Activated naive CD8-positive, alpha-beta T cell treated with anti-CD3 and anti-CD28 coated beads for 36 hours (primary cell): Measurements from ENCODE around the gene HMGCL. TPM values are rescaled to one million over a fixed set of nuclear protein-coding genes. Genes with fewer than 3 reads are reported as not detected.
"Not testable (repeated sequence)": the region's sequence is repeated elsewhere in the genome, so short reads cannot be mapped to it uniquely, and the experiment has no call there.

Experiments used
- DNase-seq: peaks from one replicate; pipeline ENCODE4 v3.0.0; 2021
- H3K27ac Mint-ChIP-seq: one replicate; pipeline ENCODE4 v1.8.0; 2022; ENCODE audit warnings: mild to moderate bottlenecking, moderate library complexity, mixed read lengths
- H3K27me3 Mint-ChIP-seq: one replicate; pipeline ENCODE4 v1.8.0; 2022; ENCODE audit warnings: mild to moderate bottlenecking, mixed read lengths
- H3K36me3 Mint-ChIP-seq: one replicate; pipeline ENCODE4 v1.8.0; 2021; ENCODE audit warnings: mild to moderate bottlenecking, mixed read lengths
- H3K4me1 Mint-ChIP-seq: one replicate; pipeline ENCODE4 v1.8.0; 2021; ENCODE audit warnings: mixed read lengths
- H3K4me3 Mint-ChIP-seq: one replicate; pipeline ENCODE4 v1.8.0; 2022; ENCODE audit warnings: mild to moderate bottlenecking, moderate library complexity, mixed read lengths
- H3K9me3 Mint-ChIP-seq: one replicate; pipeline ENCODE4 v1.8.0; 2022; ENCODE audit warnings: mixed read lengths
- total RNA-seq, 2 experiments: library from RNA; stranded (reverse); gene quantifications; one replicate each; pipeline ENCODE4 v1.2.3, GENCODE V29; 2021

The HMGCL gene
- total RNA-seq, 2 experiments from 2014 or later, result 29.2 to 30.3 TPM

DNA sequence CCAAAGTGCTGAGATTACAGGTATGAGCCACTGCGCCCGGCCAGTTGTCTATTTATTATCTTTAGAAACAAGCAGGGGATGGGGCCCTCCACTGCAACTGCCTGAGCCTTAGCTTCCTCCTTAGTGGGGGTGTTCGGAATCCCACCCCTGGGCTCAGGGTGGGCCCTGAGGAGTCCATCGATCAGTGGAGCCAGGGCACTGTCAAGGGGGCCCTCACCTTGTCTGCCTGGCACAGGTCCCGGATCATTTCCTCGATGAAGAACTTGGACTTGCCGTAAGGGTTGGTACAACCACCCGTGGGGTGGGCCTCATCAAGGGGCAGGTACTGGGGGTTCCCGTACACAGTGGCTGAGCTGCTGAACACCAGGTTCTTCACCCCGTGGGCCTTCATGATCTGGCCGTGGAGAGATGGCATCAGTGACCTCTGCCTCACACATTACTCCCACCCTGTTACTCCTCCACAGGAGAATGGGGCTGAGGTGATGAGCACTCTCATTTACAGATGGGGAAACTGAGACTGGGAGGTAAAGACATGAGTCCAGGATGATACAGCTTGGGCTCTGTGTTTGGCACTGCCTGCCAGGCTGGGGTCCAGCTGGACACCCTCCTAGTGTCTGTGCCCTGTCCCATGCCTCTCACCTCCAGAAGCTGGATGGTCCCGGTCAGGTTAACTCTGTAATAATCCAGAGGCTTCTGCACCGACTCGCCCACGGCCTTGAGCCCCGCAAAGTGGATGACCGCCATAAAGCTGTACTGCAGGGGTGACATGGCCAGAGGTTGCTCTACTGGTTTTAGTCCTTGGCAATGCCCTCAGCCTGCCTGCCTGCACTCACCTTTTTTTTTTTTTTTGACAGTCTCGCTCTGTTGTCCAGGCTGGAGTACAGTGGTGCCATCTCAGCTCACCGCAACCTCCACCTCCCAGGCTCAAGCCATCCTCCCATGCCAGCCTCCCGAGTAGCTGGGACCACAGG, 27.5 kb downstream of the HMGCL start:
- no peaks in the 10 kb centered on the region for H3K27me3 Mint-ChIP-seq
- DNase-seq, result no peak
- no peak overlapping the region for H3K4me3 Mint-ChIP-seq
- H3K27ac Mint-ChIP-seq, result no peak overlapping the region
- H3K36me3 Mint-ChIP-seq, result peaks cover 6% of the 10 kb centered on the region
- H3K4me1 Mint-ChIP-seq, result peaks cover 20% of the 10 kb centered on the region
- H3K9me3 Mint-ChIP-seq, result no peaks in the 10 kb centered on the region

DNA sequence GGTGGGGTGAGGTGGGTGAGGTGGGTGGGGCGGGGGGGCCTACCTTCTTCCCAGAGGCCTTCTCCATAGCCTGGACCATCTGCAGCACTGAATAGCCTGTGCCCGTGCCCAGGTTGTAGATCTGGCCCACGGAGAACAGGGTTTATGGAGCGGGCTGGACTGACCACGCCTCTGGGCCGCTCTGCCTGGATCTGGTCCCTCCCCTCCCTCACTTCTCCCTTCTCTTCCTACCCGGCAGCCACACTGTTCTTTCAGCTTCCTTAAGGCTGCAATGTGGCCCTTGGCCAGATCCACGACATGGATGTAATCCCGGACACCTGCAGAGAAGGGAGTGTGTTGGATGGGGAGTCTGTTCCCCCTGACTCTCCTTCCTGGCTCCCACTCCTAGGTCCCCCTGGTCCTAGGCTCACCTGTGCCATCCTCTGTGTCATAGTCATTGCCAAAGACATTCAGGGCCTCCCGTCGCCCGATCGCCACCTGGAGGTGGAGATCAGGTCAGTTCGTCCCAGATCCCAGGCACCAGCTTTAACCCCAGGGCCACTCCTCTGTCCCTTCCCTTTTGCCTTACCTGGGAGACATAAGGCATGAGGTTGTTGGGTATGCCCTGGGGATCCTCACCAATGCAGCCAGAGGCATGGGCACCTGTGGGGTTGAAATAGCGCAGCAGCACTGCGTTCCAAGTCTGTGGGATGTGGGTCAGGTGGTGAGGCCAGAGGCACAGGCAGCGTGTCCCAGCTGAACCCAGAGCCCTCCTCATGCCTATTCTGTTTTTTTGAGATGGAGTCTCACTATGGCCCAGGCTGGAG, 28.6 kb downstream of the HMGCL start:
- H3K36me3 Mint-ChIP-seq, result peaks cover 6% of the 10 kb centered on the region
- H3K27me3 Mint-ChIP-seq, result no peaks in the 10 kb centered on the region
- no peaks in the 10 kb centered on the region for H3K9me3 Mint-ChIP-seq
- peaks cover 19% of the 10 kb centered on the region for H3K4me1 Mint-ChIP-seq
- H3K4me3 Mint-ChIP-seq, result no peak overlapping the region
- DNase-seq, result no peak
- H3K27ac Mint-ChIP-seq, result no peak overlapping the region

DNA sequence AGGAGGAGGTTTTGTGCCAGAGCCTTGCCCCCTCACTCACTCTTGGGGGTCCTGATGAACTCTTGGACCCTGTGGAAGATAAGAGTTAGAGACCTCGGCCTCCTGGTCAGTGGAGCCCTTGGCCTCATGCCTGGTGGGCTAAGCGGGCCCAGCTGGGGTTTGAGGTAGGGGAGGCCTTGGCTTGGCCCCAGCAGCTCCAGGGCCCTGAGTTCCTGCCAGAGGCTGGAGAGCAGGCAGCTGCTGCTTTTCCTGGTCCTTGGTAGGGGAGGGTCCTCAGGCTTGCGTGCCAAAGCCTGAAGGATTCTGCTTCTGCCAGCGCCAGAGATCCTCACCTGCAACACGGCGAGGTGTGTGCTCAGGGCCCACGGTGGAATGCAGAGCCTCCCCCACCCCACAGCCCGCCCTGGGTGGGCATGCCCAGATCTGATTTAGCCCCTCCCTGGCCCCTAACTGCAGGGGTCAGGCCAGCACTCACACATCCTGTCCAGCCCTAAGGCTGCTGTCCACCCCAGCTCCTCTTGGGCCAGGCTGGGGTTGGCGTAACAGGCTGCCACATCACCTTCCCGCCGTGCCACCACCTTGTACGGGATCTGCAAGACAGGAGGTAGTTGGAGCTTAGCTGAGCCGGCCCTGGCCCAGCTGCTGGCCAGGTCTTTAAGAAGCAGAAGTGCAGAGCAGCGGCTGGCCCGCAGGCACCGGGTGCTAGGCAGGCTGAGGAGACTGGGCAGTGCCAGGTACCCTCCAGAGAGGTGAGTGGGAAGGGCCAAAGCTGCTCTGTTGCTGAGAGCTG, 29.4 kb downstream of the HMGCL start:
- Mint-ChIP-seq H3K4me1 (peaks cover 18% of the 10 kb centered on the region), H3K4me3 (no peak overlapping the region), H3K36me3 (peaks cover 6% of the 10 kb centered on the region), H3K9me3 (no peaks in the 10 kb centered on the region), H3K27me3 (no peaks in the 10 kb centered on the region), H3K27ac (peak overlapping the region; percentile 61)
- DNase-seq, result no peak

DNA sequence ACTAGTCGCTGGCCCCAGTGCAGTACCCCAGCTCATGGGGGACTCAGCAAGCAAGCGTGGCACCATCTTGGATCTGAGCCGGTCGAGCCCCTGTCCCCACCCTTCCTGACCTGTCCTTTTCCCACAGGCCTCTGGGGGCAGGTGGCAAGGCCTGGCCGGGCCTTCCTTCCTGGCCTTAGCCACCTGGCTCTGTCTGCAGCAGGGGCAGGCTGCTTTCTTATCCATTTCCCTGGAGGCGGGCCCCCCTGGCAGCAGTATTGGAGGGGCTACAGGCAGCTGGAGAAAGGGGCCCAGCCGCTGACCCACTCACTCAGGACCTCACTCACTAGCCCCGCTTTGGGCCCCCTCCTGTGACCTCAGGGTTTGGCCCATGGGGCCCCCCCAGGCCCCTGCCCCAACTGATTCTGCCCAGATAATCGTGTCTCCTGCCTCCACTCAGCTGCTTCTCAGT, 30.5 kb downstream of the HMGCL start:
- H3K4me1 Mint-ChIP-seq, result peaks cover 27% of the 10 kb centered on the region
- not testable (repeated sequence) for DNase-seq, H3K27me3 Mint-ChIP-seq, H3K4me3 Mint-ChIP-seq, H3K9me3 Mint-ChIP-seq, H3K27ac Mint-ChIP-seq, H3K36me3 Mint-ChIP-seq

DNA sequence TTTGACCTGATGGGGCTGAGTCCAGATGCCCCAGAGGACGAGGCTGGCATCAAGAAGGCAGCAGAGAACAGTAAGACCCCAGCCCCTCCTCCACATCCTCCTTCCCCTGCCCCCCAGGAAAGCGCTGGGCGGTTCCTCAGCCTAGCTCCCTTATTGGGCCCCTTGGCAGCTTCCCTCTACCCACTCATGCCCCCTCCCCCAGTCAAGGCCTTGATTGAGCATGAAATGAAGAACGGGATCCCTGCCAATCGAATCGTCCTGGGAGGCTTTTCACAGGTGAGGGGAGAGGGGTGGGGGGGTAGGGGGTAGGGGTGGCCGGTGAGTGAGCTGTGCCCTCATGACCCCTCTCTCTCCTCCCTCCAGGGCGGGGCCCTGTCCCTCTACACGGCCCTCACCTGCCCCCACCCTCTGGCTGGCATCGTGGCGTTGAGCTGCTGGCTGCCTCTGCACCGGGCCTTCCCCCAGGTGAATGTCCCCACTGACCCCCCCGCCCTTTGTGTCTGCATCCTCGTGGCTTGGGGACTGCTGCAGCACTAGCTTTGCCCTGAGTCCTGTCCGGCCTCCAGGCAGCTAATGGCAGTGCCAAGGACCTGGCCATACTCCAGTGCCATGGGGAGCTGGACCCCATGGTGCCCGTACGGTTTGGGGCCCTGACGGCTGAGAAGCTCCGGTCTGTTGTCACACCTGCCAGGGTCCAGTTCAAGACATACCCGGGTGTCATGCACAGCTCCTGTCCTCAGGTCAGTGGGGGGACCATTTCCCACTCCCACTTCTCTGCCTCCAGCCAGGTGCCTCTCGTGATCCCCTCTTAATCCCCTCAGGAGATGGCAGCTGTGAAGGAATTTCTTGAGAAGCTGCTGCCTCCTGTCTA, 31.1 kb downstream of the HMGCL start:
- peaks cover 6% of the 10 kb centered on the region for H3K36me3 Mint-ChIP-seq
- H3K4me3 Mint-ChIP-seq, result no peak overlapping the region
- no peak overlapping the region for H3K27ac Mint-ChIP-seq
- no peaks in the 10 kb centered on the region for H3K27me3 Mint-ChIP-seq
- DNase-seq, result no peak
- peaks cover 24% of the 10 kb centered on the region for H3K4me1 Mint-ChIP-seq
- no peaks in the 10 kb centered on the region for H3K9me3 Mint-ChIP-seq

DNA sequence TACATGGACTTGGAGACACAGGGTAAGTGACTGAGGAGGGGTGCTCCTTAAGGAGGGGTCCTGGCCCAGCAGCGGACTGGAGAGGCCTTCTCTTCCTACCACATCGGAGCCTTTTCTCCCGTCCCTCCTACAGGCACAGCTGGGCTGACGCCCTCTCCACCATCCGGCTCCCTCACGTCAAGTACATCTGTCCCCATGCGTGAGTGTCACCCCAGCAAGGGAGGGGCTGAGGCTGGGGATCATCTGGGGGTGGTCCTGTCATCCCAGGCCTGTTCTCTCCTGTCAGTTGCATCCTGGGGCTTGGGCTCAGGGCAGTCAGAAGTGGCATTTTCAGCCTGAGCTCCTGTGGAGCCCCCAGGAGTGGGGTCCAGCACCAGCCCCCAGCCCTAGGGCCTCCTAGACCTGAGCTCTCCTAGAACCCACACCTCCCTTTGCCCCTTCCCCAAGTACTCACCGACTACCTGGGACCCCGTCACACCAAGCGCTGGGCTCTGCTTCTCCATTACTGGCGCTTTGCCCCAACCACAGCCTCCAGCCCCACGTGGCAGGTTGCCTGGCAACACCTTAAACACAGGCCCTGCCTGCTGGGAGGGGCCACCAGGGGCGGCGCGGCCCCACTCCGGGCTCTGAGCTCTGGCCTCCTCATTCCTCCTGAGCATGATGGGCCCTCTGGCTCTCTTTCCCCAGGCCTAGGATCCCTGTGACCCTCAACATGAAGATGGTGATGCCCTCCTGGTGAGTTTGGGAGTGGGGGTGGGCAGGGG, 32.0 kb downstream of the HMGCL start:
- peaks cover 6% of the 10 kb centered on the region for H3K36me3 Mint-ChIP-seq

DNA sequence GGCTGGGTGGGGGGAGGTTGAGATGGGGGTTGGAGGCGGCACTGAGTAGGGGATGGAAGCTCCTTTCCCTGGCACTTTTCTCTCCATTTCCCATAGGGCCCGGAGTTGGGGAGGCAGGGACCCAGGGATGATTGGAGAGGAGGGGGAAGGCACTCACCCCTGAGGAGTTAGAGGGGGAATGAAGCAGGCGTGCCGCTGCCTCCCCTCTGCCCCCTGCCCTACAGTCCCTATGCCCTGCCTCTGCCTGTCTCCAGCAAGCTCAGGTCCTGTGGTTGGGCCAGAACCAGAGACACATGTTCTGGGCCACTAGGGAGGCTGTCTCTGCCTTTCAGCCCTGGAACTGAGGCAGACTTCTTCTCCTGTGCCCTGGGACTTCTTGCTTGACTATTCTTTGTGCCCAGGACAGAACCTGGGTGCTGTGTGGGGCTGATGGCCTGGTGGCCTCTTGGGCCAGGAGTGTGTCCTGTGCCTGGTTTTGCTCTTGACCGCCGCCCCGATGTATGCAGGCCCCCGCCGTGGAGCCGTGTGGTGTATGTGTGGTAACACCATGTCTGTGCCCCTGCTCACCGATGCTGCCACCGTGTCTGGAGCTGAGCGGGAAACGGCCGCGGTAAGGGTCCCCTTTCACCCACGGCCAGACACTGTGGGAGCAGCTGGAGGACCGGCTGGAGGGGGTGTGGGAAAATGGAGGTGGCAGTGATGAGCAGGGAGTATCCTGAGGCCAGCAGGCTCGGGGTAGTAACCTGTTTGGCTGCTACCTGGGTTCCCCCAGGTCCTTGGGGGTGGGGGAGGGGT, 32.9 kb downstream of the HMGCL start:
- peaks cover 10% of the 10 kb centered on the region for H3K36me3 Mint-ChIP-seq
- no peaks in the 10 kb centered on the region for H3K27me3 Mint-ChIP-seq
- H3K4me1 Mint-ChIP-seq, result peaks cover 20% of the 10 kb centered on the region
- no peak for DNase-seq
- no peaks in the 10 kb centered on the region for H3K9me3 Mint-ChIP-seq
- H3K4me3 Mint-ChIP-seq, result peak overlapping the region; percentile 94
- H3K27ac Mint-ChIP-seq, result peak overlapping the region; percentile 94

More for the DNA sequence above, 32.0 kb downstream of the HMGCL start:
- Mint-ChIP-seq H3K27ac (peak overlapping the region; percentile 42), H3K27me3 (no peaks in the 10 kb centered on the region), H3K4me3 (peak overlapping the region; percentile 34), H3K4me1 (peaks cover 20% of the 10 kb centered on the region), H3K9me3 (no peaks in the 10 kb centered on the region)
- DNase-seq, result peak; percentile 65

DNA sequence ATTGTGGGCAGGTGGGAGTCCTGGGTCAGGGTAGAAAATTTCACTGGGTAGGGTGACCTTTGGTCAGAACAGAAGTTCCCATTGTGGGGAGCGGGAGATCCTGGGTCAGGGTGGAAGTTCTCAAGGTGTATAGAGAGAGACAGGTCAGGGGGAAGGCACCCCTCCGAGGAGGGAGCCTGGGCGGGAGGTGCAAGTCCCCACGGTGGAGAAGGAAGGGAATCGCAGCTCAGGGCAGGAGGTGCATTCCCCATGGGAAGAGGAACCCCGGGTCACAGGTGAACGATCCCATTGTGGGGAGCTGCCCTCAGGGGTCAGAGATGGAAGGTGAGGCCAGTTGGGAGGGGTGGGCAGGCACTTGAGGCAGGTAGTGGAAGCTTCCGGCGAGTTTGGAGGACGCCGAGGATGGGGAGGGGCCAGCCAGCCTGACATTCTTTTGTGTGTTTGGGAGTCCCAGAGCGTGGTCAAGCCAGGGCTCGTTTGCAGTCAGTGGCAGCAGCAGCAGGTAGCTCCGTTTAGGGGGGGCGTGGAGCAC, 33.6 kb downstream of the HMGCL start:
- Mint-ChIP-seq H3K4me3 (peak overlapping the region; percentile 94), H3K27me3 (no peaks in the 10 kb centered on the region), H3K9me3 (no peaks in the 10 kb centered on the region), H3K27ac (peak overlapping the region; percentile 94), H3K4me1 (peaks cover 20% of the 10 kb centered on the region), H3K36me3 (peaks cover 14% of the 10 kb centered on the region)
- peak; percentile 40 for DNase-seq

DNA sequence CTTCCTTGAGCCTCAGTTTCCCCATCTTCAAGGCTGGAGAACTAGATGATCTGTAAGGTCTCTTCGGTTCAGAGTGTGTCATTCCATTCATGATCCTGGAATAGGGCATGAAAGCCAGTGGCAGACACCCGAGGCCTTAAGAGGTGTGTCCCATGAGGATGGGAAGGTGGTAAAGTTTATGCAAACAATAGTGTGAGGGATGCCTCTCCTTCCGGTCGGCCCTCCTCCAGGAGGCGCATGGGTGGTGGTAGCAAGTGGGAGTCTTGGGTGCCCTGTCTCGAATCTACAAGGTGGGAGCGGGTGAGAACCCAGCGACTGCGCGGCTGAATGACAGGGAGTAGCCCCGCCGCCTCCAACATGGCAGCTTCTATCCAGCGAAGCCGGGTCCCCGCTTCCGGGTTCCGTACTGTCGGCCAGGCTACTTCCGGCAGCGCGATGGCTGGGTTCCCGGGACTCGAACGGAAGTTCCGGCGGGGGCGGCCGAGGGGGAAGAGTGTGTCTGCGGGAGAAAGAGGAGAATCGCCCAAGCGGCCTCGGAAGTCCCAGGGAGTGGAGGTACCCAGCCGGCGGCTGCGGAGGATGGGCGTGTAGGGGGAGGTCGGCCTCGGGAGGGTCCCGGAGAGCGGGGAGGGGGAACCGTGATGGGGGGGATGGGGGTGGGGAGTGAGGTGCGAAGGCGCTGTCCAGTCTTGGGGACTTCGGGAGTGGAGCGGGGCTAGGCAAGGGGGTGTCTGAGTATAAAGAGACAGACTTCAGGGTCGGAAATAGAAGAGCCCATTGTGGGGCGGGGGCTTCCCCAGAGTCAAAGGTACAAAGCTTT, 34.3 kb downstream of the HMGCL start, which contains the start of gene LYPLA2:
Gene LYPLA2 (plus strand): TSS at position 450 of the 820 bp plus-strand sequence. CDS start 1,538 bp downstream, outside the sequence.
- H3K4me3 Mint-ChIP-seq, result peak within 1 kb of the TSS; percentile 94
- H3K9me3 Mint-ChIP-seq, result no peaks in the 10 kb centered on the region
- DNase-seq, result peak; percentile 91
- H3K27me3 Mint-ChIP-seq, result no peaks in the 10 kb centered on the region
- H3K4me1 Mint-ChIP-seq, result peaks cover 20% of the 10 kb centered on the region
- peaks cover 14% of the 10 kb centered on the region for H3K36me3 Mint-ChIP-seq
- H3K27ac Mint-ChIP-seq, result peak within 1 kb of the TSS; percentile 94

DNA sequence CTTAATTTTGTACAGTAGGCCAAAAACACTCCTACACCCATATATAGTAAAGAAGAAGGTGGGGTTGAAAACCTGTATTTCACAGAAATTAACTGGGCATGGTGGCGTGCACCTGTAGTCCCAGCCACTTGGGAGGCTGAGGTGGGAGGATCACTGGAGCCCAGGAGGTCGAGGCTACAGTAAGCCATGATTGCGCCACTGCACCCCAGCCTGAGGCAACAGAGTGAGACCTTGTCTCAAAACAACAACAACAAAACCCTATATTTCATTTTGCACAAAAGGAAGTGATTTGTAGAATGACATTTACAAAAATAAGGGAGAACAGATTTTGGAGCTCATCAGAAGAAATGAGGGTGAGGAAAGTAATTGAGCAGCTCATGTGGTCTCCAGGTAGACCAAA, 36.5 kb downstream of the HMGCL start:
- DNase-seq, result no peak
- H3K27ac Mint-ChIP-seq, result no peak overlapping the region
- H3K9me3 Mint-ChIP-seq, result no peaks in the 10 kb centered on the region
- H3K27me3 Mint-ChIP-seq, result no peaks in the 10 kb centered on the region
- peaks cover 20% of the 10 kb centered on the region for H3K36me3 Mint-ChIP-seq
- H3K4me3 Mint-ChIP-seq, result no peak overlapping the region
- peaks cover 21% of the 10 kb centered on the region for H3K4me1 Mint-ChIP-seq

DNA sequence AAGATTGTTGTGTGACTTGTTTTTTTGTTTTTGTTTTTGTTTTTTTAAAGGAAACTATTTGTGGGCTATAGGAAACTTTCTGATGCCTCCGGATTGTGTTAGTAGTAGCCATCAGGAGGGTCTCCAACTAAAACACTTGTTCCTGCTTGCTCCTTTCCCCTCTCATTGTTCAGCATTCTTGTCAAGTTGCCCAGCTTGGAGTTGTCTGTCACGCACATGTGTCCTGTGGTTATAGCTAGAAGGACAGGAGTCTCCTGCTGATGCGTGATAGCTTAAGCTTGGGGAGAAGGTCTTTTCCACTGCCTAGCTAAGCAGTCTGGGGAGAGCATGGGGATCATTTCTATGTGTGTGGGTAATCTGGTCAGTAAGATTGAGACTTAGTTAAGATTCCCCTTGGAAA, 37.5 kb downstream of the HMGCL start:
- DNase-seq, result no peak
- Mint-ChIP-seq H3K27me3 (no peaks in the 10 kb centered on the region), H3K27ac (no peak overlapping the region), H3K4me3 (no peak overlapping the region), H3K4me1 (peaks cover 17% of the 10 kb centered on the region), H3K36me3 (peaks cover 20% of the 10 kb centered on the region), H3K9me3 (no peaks in the 10 kb centered on the region)

DNA sequence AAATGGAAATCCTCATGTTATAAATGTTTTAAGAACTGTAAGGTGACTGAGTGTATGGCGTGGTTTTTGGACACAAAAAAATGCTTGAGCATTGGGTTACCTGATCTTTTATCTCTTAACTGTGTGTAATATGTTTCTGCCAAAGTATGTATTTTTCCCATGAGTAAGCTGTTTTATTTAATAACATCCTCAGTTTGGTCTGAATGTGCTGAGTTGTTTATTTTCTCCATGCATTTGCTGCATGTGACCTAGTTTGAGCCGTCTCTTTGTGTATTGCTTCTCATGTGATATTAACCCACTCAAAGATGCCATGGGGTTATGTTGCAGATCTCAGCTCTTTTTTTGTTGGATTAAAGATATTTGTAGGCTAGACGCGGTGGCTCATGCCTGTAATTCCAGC, 40.4 kb downstream of the HMGCL start:
- Mint-ChIP-seq H3K27me3 (no peaks in the 10 kb centered on the region), H3K36me3 (peaks cover 29% of the 10 kb centered on the region), H3K9me3 (no peaks in the 10 kb centered on the region), H3K4me1 (peaks cover 10% of the 10 kb centered on the region), H3K27ac (no peak overlapping the region), H3K4me3 (no peak overlapping the region)
- no peak for DNase-seq
